Esophagus muscularis mucosa (tissue), 3 donors: ENCODE results near the gene GAREM1.

ENCODE experiments used
- CTCF ChIP-seq, 3 experiments: fragments of 200-600 bp in 2 of 3; fragments of 450-650 bp in 1 of 3; sonication (generic) in 2 of 3; IDR thresholded peaks; one replicate each; pipeline ENCODE4 v1.5.1; 2017 to 2019; ENCODE audit warnings: antibody characterized with exemption in 3 of 3, mild to moderate bottlenecking in 2 of 3, moderate library complexity in 1 of 3
- POLR2A ChIP-seq: fragments of 450-650 bp; IDR thresholded peaks from one replicate; pipeline ENCODE4 v1.6.1; 2017; ENCODE audit warnings: antibody characterized with exemption, moderate library complexity, mild to moderate bottlenecking, low read depth
- POLR2AphosphoS5 ChIP-seq, 2 donors: sonication (generic); formaldehyde crosslinking; IDR thresholded peaks; one replicate each; pipeline ENCODE4 v1.6.1; 2017; ENCODE audit warnings: antibody characterized with exemption in 2 of 2

GRCh38 chr18:32450026-32450691 is 20.5 kb downstream of the GAREM1 start:
- TF ChIP-seq CTCF (IDR thresholded peaks at IDR 0.05): no peak
- no peak for TF ChIP-seq POLR2A
- no peak for TF ChIP-seq POLR2AphosphoS5 (IDR thresholded peaks at IDR 0.05)
